ENCODE data around the gene RPH3AL.

RPH3AL gene

GRCh38 chr17:351449-351738 lies 1.2 kb downstream of the RPH3AL start:
- DNase-seq = no peak

GRCh38 chr17:350706-351448 lies 1.7 kb downstream of the RPH3AL start:
- no peak for DNase-seq

- no peak for DNase-seq
These were observed 2.9 kb downstream of the RPH3AL start for GRCh38 chr17:349666-350065.

- DNase-seq = peak; percentile 19
These were observed 3.7 kb downstream of the RPH3AL start for GRCh38 chr17:348692-349425.

GRCh38 chr17:348012-348411 lies 4.6 kb downstream of the RPH3AL start:
- DNase-seq = no peak

GRCh38 chr17:347309-347899 lies 5.2 kb downstream of the RPH3AL start:
- DNase-seq = no peak

- no peak for DNase-seq
These were observed 6.4 kb downstream of the RPH3AL start for GRCh38 chr17:345992-346785.

- DNase-seq = no peak
These were observed 7.3 kb downstream of the RPH3AL start for GRCh38 chr17:345261-345660.

GRCh38 chr17:343875-344752 lies 8.5 kb downstream of the RPH3AL start:
- no peak for DNase-seq

GRCh38 chr17:343211-343610 lies 9.4 kb downstream of the RPH3AL start:
- DNase-seq = no peak

- DNase-seq = no peak
These were observed 12.5 kb downstream of the RPH3AL start for GRCh38 chr17:340074-340473.

- DNase-seq = no peak
These were observed 13.2 kb downstream of the RPH3AL start for GRCh38 chr17:339193-340061.

GRCh38 chr17:338442-339192 lies 14.0 kb downstream of the RPH3AL start:
- no peak for DNase-seq

GRCh38 chr17:337866-338265 lies 14.7 kb downstream of the RPH3AL start:
- no peak for DNase-seq

GRCh38 chr17:337453-337852 lies 15.2 kb downstream of the RPH3AL start:
- DNase-seq = no peak

- DNase-seq = no peak
These were observed 15.6 kb downstream of the RPH3AL start for GRCh38 chr17:337022-337420.

- DNase-seq = no peak
These were observed 16.2 kb downstream of the RPH3AL start for GRCh38 chr17:336110-337021.

- DNase-seq = peak; percentile 6
These were observed 16.9 kb downstream of the RPH3AL start for GRCh38 chr17:335691-336090.

GRCh38 chr17:334974-335481 lies 17.6 kb downstream of the RPH3AL start:
- DNase-seq = no peak
